Neural cell (in vitro differentiated cells): ENCODE measurements around the gene GPR82. TPM values are rescaled to one million over a fixed set of nuclear protein-coding genes. Genes with fewer than 3 reads are reported as not detected.
"Not testable (repeated sequence)": the region's sequence is repeated elsewhere in the genome, so short reads cannot be mapped to it uniquely, and the experiment has no call there.

Experiments used
- H2AFZ ChIP-seq: fragments of 200-600, 300-800 bp; sonication (generic), shearing (Covaris generic); 2 replicates; pipeline ENCODE4 v1.6.0; 2014; ENCODE audit warnings: low read depth, mild to moderate bottlenecking, antibody characterized with exemption, low read length, moderate library complexity
- H3F3A ChIP-seq: fragments of 200-600 bp; shearing (Covaris generic); 2 replicates; pipeline ENCODE4 v1.6.1; 2016; ENCODE audit warnings: mild to moderate bottlenecking, moderate library complexity, mixed read lengths, antibody characterized with exemption, low read length; ENCODE audit not compliant: insufficient read depth, poor library complexity, severe bottlenecking
- H3K27ac ChIP-seq: fragments of 200-600, 300-800 bp; sonication (generic), shearing (Covaris generic); 2 replicates; pipeline ENCODE4 v1.5.1; 2014; ENCODE audit warnings: mild to moderate bottlenecking, low read length, moderate library complexity
- H3K27me3 ChIP-seq: fragments of 300-800, 200-600 bp; sonication (generic), shearing (Covaris generic); 2 replicates; pipeline ENCODE4 v1.6.0; 2014; ENCODE audit warnings: mild to moderate bottlenecking, low read depth, low read length, moderate library complexity; ENCODE audit not compliant: insufficient read depth
- H3K36me3 ChIP-seq: fragments of 300-800, 200-600 bp; sonication (generic), shearing (Covaris generic); 2 replicates; pipeline ENCODE4 v1.5.1; 2014; ENCODE audit warnings: mild to moderate bottlenecking, antibody characterized with exemption, low read length, moderate library complexity; ENCODE audit not compliant: insufficient read depth
- H3K4me2 ChIP-seq: fragments of 300-800, 200-600 bp; sonication (generic), shearing (Covaris generic); 2 replicates; pipeline ENCODE4 v1.6.0; 2014; ENCODE audit warnings: mild to moderate bottlenecking, low read length
- H3K4me3 ChIP-seq: fragments of 300-800, 200-600 bp; sonication (generic), shearing (Covaris generic); 2 replicates; pipeline ENCODE4 v1.5.1; 2014; ENCODE audit warnings: mild to moderate bottlenecking, low read length, moderate library complexity
- H3K79me2 ChIP-seq: fragments of 200-600 bp; shearing (Covaris generic); replicated peaks from 2 replicates; pipeline ENCODE4 v1.6.0; 2014; ENCODE audit warnings: mild to moderate bottlenecking, low read length, moderate library complexity; ENCODE audit not compliant: insufficient read depth
- H3K9ac ChIP-seq: fragments of 300-800, 200-600 bp; sonication (generic), shearing (Covaris generic); 2 replicates; pipeline ENCODE4 v1.6.1; 2016; ENCODE audit warnings: mild to moderate bottlenecking, low read length, mixed read lengths
- H3K9me2 ChIP-seq: fragments of 200-600 bp; shearing (Covaris generic); 2 replicates; pipeline ENCODE4 v1.6.1; 2016; ENCODE audit warnings: mild to moderate bottlenecking, low read length, mixed read lengths; ENCODE audit not compliant: insufficient read depth
- H3K9me3 ChIP-seq: fragments of 200-600, 300-800 bp; sonication (generic), shearing (Covaris generic); 2 replicates; pipeline ENCODE4 v1.6.1; 2016; ENCODE audit warnings: mild to moderate bottlenecking, mixed run types, low read length, moderate library complexity, mixed read lengths
- H4K20me1 ChIP-seq: fragments of 200-600 bp; shearing (Covaris generic); 2 replicates; pipeline ENCODE4 v1.6.1; 2016; ENCODE audit warnings: mild to moderate bottlenecking, mixed run types; ENCODE audit not compliant: insufficient read depth
- CTCF ChIP-seq: fragments of 450-650 bp; IDR thresholded peaks from 2 replicates; pipeline ENCODE4 v1.5.1; 2014; ENCODE audit warnings: antibody characterized with exemption, mild to moderate bottlenecking, moderate library complexity; ENCODE audit not compliant: poor library complexity, severe bottlenecking
- EP300 ChIP-seq: fragments of 450-650 bp; conservative IDR thresholded peaks from 2 replicates; pipeline ENCODE4 v1.6.1; 2014; ENCODE audit warnings: antibody characterized with exemption, mild to moderate bottlenecking, moderate library complexity; ENCODE audit not compliant: poor library complexity, severe bottlenecking
- EZH2 ChIP-seq: fragments of 200-600, 300-800 bp; shearing (Covaris generic), sonication (generic); IDR thresholded peaks from 2 replicates; pipeline ENCODE4 v1.6.1; 2014; ENCODE audit warnings: antibody characterized with exemption, low read length, borderline replicate concordance, mild to moderate bottlenecking; ENCODE audit not compliant: insufficient read depth, poor library complexity, severe bottlenecking
- MXI1 ChIP-seq: fragments of 450-650 bp; conservative IDR thresholded peaks from 2 replicates; pipeline ENCODE4 v1.6.1; 2014; ENCODE audit warnings: antibody characterized with exemption, mild to moderate bottlenecking; ENCODE audit not compliant: poor library complexity, severe bottlenecking
- SMC3 ChIP-seq: fragments of 450-650 bp; conservative IDR thresholded peaks from 2 replicates; pipeline ENCODE4 v1.6.1; 2014; ENCODE audit warnings: antibody characterized with exemption, mild to moderate bottlenecking, moderate library complexity; ENCODE audit not compliant: poor library complexity
- TAF1 ChIP-seq: IDR thresholded peaks from 2 replicates; pipeline ENCODE4 v1.6.1; 2012; ENCODE audit warnings: low read depth
- polyA plus RNA-seq: library from polyadenylated mRNA; depleted of rRNA; stranded (reverse); fragments of >200 nt; gene quantifications from 2 replicates; pipeline ENCODE4 v1.2.3, GENCODE V29; 2014
- TF ChIP-seq, protein P1 (sequence below): IDR thresholded peaks from 2 replicates; pipeline ENCODE4 v1.6.1; 2012; ENCODE audit warnings: borderline replicate concordance

The GPR82 gene
- polyA plus RNA-seq, 1 donor from 2014 or later: not detected

GRCh38 chrX:41716767-41717473, 7.1 kb upstream of the GPR82 start:
- Histone ChIP-seq H3K4me3 (no peak overlapping the region), H3K9me2 (no peaks in the 10 kb centered on the region), H2AFZ (no peak overlapping the region), H3F3A (no peaks in the 10 kb centered on the region), H3K27me3 (no peaks in the 10 kb centered on the region), H3K9me3 (no peaks in the 10 kb centered on the region), H3K79me2 (no peaks in the 10 kb centered on the region), H3K9ac (no peak overlapping the region), H3K4me2 (no peak overlapping the region), H3K36me3 (no peaks in the 10 kb centered on the region), H3K27ac (no peak overlapping the region), H4K20me1 (no peaks in the 10 kb centered on the region)
- TF ChIP-seq CTCF: no peak
- no peak for TF ChIP-seq EP300
- no peak for TF ChIP-seq EZH2
- no peak for TF ChIP-seq SMC3
- TF ChIP-seq MXI1: no peak
- TF ChIP-seq, protein P1, sequence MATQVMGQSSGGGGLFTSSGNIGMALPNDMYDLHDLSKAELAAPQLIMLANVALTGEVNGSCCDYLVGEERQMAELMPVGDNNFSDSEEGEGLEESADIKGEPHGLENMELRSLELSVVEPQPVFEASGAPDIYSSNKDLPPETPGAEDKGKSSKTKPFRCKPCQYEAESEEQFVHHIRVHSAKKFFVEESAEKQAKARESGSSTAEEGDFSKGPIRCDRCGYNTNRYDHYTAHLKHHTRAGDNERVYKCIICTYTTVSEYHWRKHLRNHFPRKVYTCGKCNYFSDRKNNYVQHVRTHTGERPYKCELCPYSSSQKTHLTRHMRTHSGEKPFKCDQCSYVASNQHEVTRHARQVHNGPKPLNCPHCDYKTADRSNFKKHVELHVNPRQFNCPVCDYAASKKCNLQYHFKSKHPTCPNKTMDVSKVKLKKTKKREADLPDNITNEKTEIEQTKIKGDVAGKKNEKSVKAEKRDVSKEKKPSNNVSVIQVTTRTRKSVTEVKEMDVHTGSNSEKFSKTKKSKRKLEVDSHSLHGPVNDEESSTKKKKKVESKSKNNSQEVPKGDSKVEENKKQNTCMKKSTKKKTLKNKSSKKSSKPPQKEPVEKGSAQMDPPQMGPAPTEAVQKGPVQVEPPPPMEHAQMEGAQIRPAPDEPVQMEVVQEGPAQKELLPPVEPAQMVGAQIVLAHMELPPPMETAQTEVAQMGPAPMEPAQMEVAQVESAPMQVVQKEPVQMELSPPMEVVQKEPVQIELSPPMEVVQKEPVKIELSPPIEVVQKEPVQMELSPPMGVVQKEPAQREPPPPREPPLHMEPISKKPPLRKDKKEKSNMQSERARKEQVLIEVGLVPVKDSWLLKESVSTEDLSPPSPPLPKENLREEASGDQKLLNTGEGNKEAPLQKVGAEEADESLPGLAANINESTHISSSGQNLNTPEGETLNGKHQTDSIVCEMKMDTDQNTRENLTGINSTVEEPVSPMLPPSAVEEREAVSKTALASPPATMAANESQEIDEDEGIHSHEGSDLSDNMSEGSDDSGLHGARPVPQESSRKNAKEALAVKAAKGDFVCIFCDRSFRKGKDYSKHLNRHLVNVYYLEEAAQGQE: no peak

DNA sequence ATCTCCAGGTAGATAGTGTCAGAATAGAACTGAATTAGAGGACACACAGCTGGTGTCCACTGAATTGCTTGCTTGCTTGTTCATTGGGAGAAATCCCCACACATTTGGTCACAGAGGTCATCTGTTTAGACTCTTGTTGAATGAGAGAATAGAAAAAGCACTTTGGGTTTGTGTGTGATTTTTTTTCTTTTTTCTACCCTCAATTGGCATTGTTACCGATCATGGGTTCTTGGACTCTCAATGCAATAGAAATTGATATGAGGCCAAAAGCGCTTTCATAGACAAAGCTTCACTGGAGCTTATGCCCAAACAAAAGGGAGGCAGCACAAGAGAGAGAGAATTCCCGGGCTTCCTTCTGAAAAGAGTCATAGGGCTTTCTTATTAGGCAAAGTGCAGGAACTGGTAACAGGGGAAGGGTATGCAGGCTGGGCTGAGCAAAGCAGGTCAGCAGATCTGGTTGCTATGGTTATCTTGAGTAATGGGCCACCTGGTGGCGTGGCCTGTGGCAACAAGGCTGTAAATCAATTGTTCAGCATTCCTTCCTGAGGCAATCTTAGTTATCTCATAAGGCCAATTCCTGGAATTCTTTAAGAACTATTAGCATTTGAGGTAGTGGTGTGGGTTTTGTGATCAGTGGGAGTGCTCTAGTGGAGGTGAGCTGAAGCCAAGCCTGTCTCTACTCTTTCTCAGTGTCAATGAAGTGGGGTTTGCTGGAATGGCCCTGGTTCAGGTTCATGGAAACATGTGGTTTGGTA, 5.3 kb upstream of the GPR82 start:
- Histone ChIP-seq H3K4me2 (no peak overlapping the region), H3K79me2 (no peaks in the 10 kb centered on the region), H3K9me2 (no peaks in the 10 kb centered on the region), H4K20me1 (no peaks in the 10 kb centered on the region), H3F3A (no peaks in the 10 kb centered on the region), H3K36me3 (no peaks in the 10 kb centered on the region), H3K9ac (no peak overlapping the region), H3K27ac (peak overlapping the region; percentile 28), H3K4me3 (no peak overlapping the region), H3K27me3 (no peaks in the 10 kb centered on the region), H2AFZ (no peak overlapping the region), H3K9me3 (no peaks in the 10 kb centered on the region)
- TF ChIP-seq EP300 (no peak), EZH2 (no peak), TAF1 (no peak)

- not testable (repeated sequence) for H2AFZ ChIP-seq, H3K36me3 ChIP-seq, H3K27ac ChIP-seq, H3K79me2 ChIP-seq, H3K4me2 ChIP-seq, H3K4me3 ChIP-seq, H3K9me3 ChIP-seq, H3K9ac ChIP-seq, H3F3A ChIP-seq, H3K9me2 ChIP-seq, H3K27me3 ChIP-seq, H4K20me1 ChIP-seq
Observed at GRCh38 chrX:41719610-41720009, 4.4 kb upstream of the GPR82 start.
